ENCODE data around the gene GTSE1. TPM values are rescaled to one million over a fixed set of nuclear protein-coding genes. Genes with fewer than 3 reads are reported as not detected.

GTSE1 gene
- total RNA-seq, 1 experiment from 2014 or later, result 42.6 TPM

DNA sequence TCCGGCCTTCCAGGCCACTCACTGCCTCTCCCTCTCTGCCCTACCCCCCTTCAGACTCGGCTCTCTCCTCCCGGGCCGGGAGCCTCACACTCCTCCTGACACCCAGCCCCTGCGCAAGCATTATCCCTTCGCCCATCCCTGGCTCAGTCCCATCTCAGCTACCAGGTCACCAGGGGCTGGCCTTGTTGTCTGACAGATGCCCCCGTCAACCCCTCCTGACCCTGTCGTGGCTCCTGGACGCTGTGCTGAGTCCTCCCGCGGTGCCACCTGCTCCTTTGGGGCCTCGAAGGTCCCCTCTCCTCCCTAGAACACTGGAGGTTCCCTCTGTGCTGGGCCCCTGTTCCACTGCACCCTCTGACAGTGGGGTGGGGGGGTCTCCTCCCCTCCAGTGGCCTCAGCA, 71.8 kb downstream of the GTSE1 start:
- no peak overlapping the region for H3K23ac ChIP-seq (ENCODE audit: insufficient read length, low read depth, low read length)
- no peaks in the 10 kb centered on the region for H4K20me1 ChIP-seq (ENCODE audit: control insufficient read depth, insufficient read depth, insufficient read length)
- H3T11ph ChIP-seq (ENCODE audit: low read length), result no peak overlapping the region
- no peaks in the 10 kb centered on the region for H3K79me1 ChIP-seq (ENCODE audit: insufficient read depth, low read depth, low read length, poor library complexity, severe bottlenecking)
- H3K56ac ChIP-seq (ENCODE audit: insufficient read length, low read depth, low read length), result no peak overlapping the region
- H2BK120ac ChIP-seq (ENCODE audit: low read depth, low read length, poor library complexity, severe bottlenecking), result no peak overlapping the region
- H3K79me2 ChIP-seq (ENCODE audit: insufficient read depth, low read length), result no peaks in the 10 kb centered on the region
- no peak overlapping the region for H2BK15ac ChIP-seq (ENCODE audit: low read depth, low read length)
- H3K9me3 ChIP-seq (ENCODE audit: control insufficient read depth, low read depth, low read length), result no peaks in the 10 kb centered on the region
- H2BK12ac ChIP-seq (ENCODE audit: insufficient read length, low read depth, low read length), result no peak overlapping the region
- H2BK20ac ChIP-seq (ENCODE audit: low read depth, low read length, poor library complexity, severe bottlenecking), result no peak overlapping the region
- H2AFZ ChIP-seq (ENCODE audit: low read length), result no peak overlapping the region
- H4K5ac ChIP-seq (ENCODE audit: insufficient read length, low read depth, low read length), result no peak overlapping the region
- H3K9ac ChIP-seq (ENCODE audit: extremely low read depth, insufficient read length, low read length), result no peak overlapping the region
- Mint-ChIP-seq H3K9me3 (no peaks in the 10 kb centered on the region), H3K27ac (no peak overlapping the region; a peak in 2 of 7 replicates), H3K4me1 (peaks cover 12% of the 10 kb centered on the region in 2 experiments), H3K4me3 (no peak overlapping the region; a peak in 1 of 5 replicates), H3K27me3 (ENCODE audit: low read depth) (no peaks in the 10 kb centered on the region), H3K36me3 (ENCODE audit: insufficient read depth in 1 of 3, low read depth in 3 of 3) (peaks cover 0 to 8% (median 3%) of the 10 kb centered on the region in 3 experiments; a peak in 2 of 7 replicates)
- H3K14ac ChIP-seq (ENCODE audit: insufficient read depth, low read length), result no peak overlapping the region
- H3K27ac ChIP-seq (ENCODE audit: insufficient read length, low read depth, low read length), result no peak overlapping the region
- no peak for TF ChIP-seq CTCF (conservative IDR thresholded peaks at IDR 0.05)
- no peaks in the 10 kb centered on the region for H3K4me1 ChIP-seq (ENCODE audit: insufficient read depth, low read length)
- no peak overlapping the region for H2AK5ac ChIP-seq (ENCODE audit: insufficient read length, low read length)
- no peak overlapping the region for H3K4ac ChIP-seq (ENCODE audit: low read depth, low read length)
- H4K91ac ChIP-seq (ENCODE audit: insufficient read length, low read depth, low read length), result no peak overlapping the region
- no CpG with 5 or more reads among the region's 12 CpGs for WGBS (ENCODE audit: extremely low coverage, insufficient read length, low lambda C conversion rate)
- no peak overlapping the region for H3K18ac ChIP-seq (ENCODE audit: insufficient read length, low read depth, low read length)
- no peaks in the 10 kb centered on the region for H3K23me2 ChIP-seq (ENCODE audit: insufficient read length, low read depth, low read length, poor library complexity, severe bottlenecking)
- H3K4me2 ChIP-seq (ENCODE audit: insufficient read depth, insufficient read length, low read length), result no peak overlapping the region
- no peak overlapping the region for H2BK5ac ChIP-seq (ENCODE audit: insufficient read length, low read length)
- no peaks in the 10 kb centered on the region for H3K27me3 ChIP-seq (ENCODE audit: insufficient read depth, low read length)
- H4K8ac ChIP-seq (replicated peaks; ENCODE audit: insufficient read length, low read depth, low read length), result no peak overlapping the region
- DNase-seq, result no peak

Measured in H9 (cell line).